Measurements from ENCODE around the gene SMYD3.

DNA sequence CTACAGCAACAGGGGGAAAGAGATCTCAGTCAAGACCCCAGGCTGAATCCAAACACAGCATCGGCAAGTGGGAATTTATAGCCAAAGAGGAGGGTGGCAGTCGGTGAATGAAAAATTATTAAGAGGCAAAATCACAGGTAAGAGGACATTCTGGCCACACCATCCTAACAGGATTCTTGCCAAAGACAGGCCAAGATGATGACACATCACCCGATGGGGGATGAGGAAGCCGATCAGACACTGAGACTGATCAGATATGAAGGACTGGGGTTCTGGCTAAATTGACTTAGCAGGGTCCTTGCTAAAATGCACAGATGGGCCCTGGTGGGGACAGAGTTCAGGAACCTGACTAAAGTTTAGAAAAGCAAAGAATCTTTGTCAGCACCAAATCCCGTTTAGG, 402.2 kb downstream of the SMYD3 start:
- TF ChIP-seq, protein P1, sequence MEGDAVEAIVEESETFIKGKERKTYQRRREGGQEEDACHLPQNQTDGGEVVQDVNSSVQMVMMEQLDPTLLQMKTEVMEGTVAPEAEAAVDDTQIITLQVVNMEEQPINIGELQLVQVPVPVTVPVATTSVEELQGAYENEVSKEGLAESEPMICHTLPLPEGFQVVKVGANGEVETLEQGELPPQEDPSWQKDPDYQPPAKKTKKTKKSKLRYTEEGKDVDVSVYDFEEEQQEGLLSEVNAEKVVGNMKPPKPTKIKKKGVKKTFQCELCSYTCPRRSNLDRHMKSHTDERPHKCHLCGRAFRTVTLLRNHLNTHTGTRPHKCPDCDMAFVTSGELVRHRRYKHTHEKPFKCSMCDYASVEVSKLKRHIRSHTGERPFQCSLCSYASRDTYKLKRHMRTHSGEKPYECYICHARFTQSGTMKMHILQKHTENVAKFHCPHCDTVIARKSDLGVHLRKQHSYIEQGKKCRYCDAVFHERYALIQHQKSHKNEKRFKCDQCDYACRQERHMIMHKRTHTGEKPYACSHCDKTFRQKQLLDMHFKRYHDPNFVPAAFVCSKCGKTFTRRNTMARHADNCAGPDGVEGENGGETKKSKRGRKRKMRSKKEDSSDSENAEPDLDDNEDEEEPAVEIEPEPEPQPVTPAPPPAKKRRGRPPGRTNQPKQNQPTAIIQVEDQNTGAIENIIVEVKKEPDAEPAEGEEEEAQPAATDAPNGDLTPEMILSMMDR (IDR thresholded peaks at IDR 0.05), result no peak
- no peak for TF ChIP-seq POLR2AphosphoS5 (IDR thresholded peaks at IDR 0.05; ENCODE audit: insufficient read depth in 1 of 2, low read depth in 1 of 2)
- TF ChIP-seq POLR2A (IDR thresholded peaks at IDR 0.05), result no peak
